K562 treated with DMSO at 1 percent for 12 hours (cell line): Measurements from ENCODE around the gene PNO1. TPM values are rescaled to one million over a fixed set of nuclear protein-coding genes. Genes with fewer than 3 reads are reported as not detected.

Source experiments
- total RNA-seq: library from RNA; unstranded; fragments of 300-600 nt; gene quantifications from 2 replicates; pipeline ENCODE4 v1.2.3, GENCODE V29; 2022; ENCODE audit not compliant: insufficient read depth

PNO1 gene
- total RNA-seq: 5.9 and 9.3 TPM in 2 replicates

GRCh38 chr2:68157402-68158133 is at the start of gene PNO1:
TSS of gene PNO1 (plus strand) at chr2:68157888. CDS start at chr2:68157935, 47 bp downstream.

Other genes starting within 250 kb of the PNO1 start
- 26.9 and 33.7 TPM in 2 replicates for gene C1D, start 94.9 kb upstream of the PNO1 start, total RNA-seq
- gene PPP3R1, start 94.6 kb downstream of the PNO1 start, total RNA-seq: 21.8 and 47.8 TPM in 2 replicates
- gene CNRIP1, start 162.1 kb downstream of the PNO1 start, total RNA-seq: 3.0 and 4.5 TPM in 2 replicates
- gene PLEK, start 207.4 kb downstream of the PNO1 start, total RNA-seq: 0.45 and 0.69 TPM in 2 replicates